PC-9 (cell line): ENCODE results near the gene SLC5A9. TPM values are rescaled to one million over a fixed set of nuclear protein-coding genes. Genes with fewer than 3 reads are reported as not detected.

Experiments
- BruUV-seq: library from RNA; stranded (reverse); fragments of 400-500 nt; replicated peaks from 2 replicates; lab custom pipeline; 2021; lab: Mats Ljungman, UMichigan
- CTCF ChIA-PET: fragments of 300-600 bp; sonication (Branson Sonifier 250); formaldehyde crosslinking; loops from one replicate; lab custom pipeline; 2022; ENCODE audit warnings: antibody characterized with exemption; lab: Charles Lee
- POLR2A ChIA-PET: fragments of 300-600 bp; sonication (Branson Sonifier 250); formaldehyde crosslinking; loops from one replicate; lab custom pipeline; 2022; ENCODE audit warnings: antibody characterized with exemption; ENCODE audit not compliant: unreplicated experiment; lab: Charles Lee
- DNase-seq, 2 experiments: peaks; one replicate each; pipeline versions ENCODE4 v3.0.0 to v3.0.0-alpha.2; 2015 to 2022; ENCODE audit warnings: mixed read lengths in 1 of 2
- H2AFZ ChIP-seq: fragments of 200-600 bp; sonication (generic); 2 replicates; pipeline ENCODE4 v1.8.1; 2017; ENCODE audit warnings: antibody characterized with exemption
- H3F3A ChIP-seq: fragments of 200-600 bp; sonication (generic); 2 replicates; pipeline ENCODE4 v1.8.1; 2017; ENCODE audit warnings: antibody characterized with exemption, mild to moderate bottlenecking, low read depth; ENCODE audit not compliant: insufficient read depth
- H3K27ac ChIP-seq: fragments of 200-600 bp; sonication (generic); 2 replicates; pipeline ENCODE4 v1.6.1; 2016; ENCODE audit warnings: mixed run types
- H3K27me3 ChIP-seq: fragments of 200-600 bp; sonication (generic); 2 replicates; pipeline ENCODE4 v1.6.1; 2016; ENCODE audit warnings: low read depth, mixed run types; ENCODE audit not compliant: insufficient read depth
- H3K36me3 ChIP-seq: fragments of 200-600 bp; sonication (generic); 2 replicates; pipeline ENCODE4 v1.6.1; 2016; ENCODE audit warnings: low read depth, mixed run types
- H3K4me1 ChIP-seq: fragments of 200-600 bp; sonication (generic); replicated peaks from 2 replicates; pipeline ENCODE4 v1.6.1; 2016; ENCODE audit warnings: mixed run types; ENCODE audit not compliant: insufficient read depth
- H3K4me2 ChIP-seq: fragments of 200-600 bp; sonication (generic); 2 replicates; pipeline ENCODE4 v1.6.1; 2017; ENCODE audit warnings: mixed run types
- H3K4me3 ChIP-seq: fragments of 200-600 bp; sonication (generic); 2 replicates; pipeline ENCODE4 v1.6.1; 2016; ENCODE audit warnings: mixed run types
- H3K79me2 ChIP-seq: fragments of 200-600 bp; sonication (generic); 2 replicates; pipeline ENCODE4 v1.6.1; 2017; ENCODE audit warnings: low read depth, mixed run types
- H3K9me2 ChIP-seq: fragments of 200-600 bp; sonication (generic); 2 replicates; pipeline ENCODE4 v1.8.1; 2017; ENCODE audit warnings: mild to moderate bottlenecking; ENCODE audit not compliant: insufficient read depth
- H3K9me3 ChIP-seq: fragments of 200-600 bp; sonication (generic); 2 replicates; pipeline ENCODE4 v1.8.1; 2016; ENCODE audit warnings: low read depth; ENCODE audit not compliant: insufficient read depth
- H4K20me1 ChIP-seq: fragments of 200-600 bp; sonication (generic); 2 replicates; pipeline ENCODE4 v1.8.1; 2017; ENCODE audit not compliant: insufficient read depth
- CTCF ChIP-seq: fragments of 200-600 bp; sonication (generic); conservative IDR thresholded peaks from 2 replicates; pipeline ENCODE4 v1.6.1; 2017; ENCODE audit warnings: mixed run types, antibody characterized with exemption, mild to moderate bottlenecking, moderate library complexity
- EZH2 ChIP-seq: fragments of 200-600 bp; sonication (generic); IDR thresholded peaks from 2 replicates; pipeline ENCODE4 v1.8.0; 2017; ENCODE audit warnings: antibody characterized with exemption, low read depth
- intact Hi-C: fragments of 100-400 bp; cut with micrococcal nuclease; formaldehyde crosslinking; loops from one replicate; pipeline ENCODE4 v1.10.0; 2022; ENCODE audit not compliant: unreplicated experiment
- total RNA-seq: library from RNA; stranded (reverse); gene quantifications from 2 replicates; pipeline ENCODE4 v1.2.3, GENCODE V29; 2021

SLC5A9 gene
- total RNA-seq, 1 experiment from 2014 or later, result not detected

GRCh38 chr1:48251821-48252220 lies 29.3 kb downstream of the SLC5A9 start:
- no peaks in the 10 kb centered on the region for H3K79me2 ChIP-seq
- ChIA-PET CTCF (no interaction called here), POLR2A (no interaction called here)
- H3K27ac ChIP-seq, result no peak overlapping the region
- H3K9me3 ChIP-seq, result no peaks in the 10 kb centered on the region
- no peak for DNase-seq
- intact Hi-C loops, result no loop called here
- TF ChIP-seq CTCF, result no peak
- no peak for TF ChIP-seq EZH2
- no TSS peak for BruUV-seq
- no peaks in the 10 kb centered on the region for H3K9me2 ChIP-seq
- no peaks in the 10 kb centered on the region for H4K20me1 ChIP-seq
- no peak overlapping the region for H3K4me3 ChIP-seq
- H3F3A ChIP-seq, result no peaks in the 10 kb centered on the region
- no peak overlapping the region for H2AFZ ChIP-seq
- no peaks in the 10 kb centered on the region for H3K4me1 ChIP-seq
- H3K36me3 ChIP-seq, result no peaks in the 10 kb centered on the region
- no peak overlapping the region for H3K4me2 ChIP-seq
- no peaks in the 10 kb centered on the region for H3K27me3 ChIP-seq

- no peaks in the 10 kb centered on the region for H3K4me1 ChIP-seq
- POLR2A ChIA-PET, result no interaction called here
- no peak overlapping the region for H3K4me3 ChIP-seq
- no peaks in the 10 kb centered on the region for H3K27me3 ChIP-seq
- H3K79me2 ChIP-seq, result no peaks in the 10 kb centered on the region
- H3F3A ChIP-seq, result no peaks in the 10 kb centered on the region
- TF ChIP-seq CTCF, result no peak
- TF ChIP-seq EZH2, result no peak
- no peak overlapping the region for H3K4me2 ChIP-seq
- H3K9me3 ChIP-seq, result no peaks in the 10 kb centered on the region
- CTCF ChIA-PET, result no interaction called here
- BruUV-seq, result no TSS peak
- no peaks in the 10 kb centered on the region for H3K36me3 ChIP-seq
- no peak for DNase-seq
- intact Hi-C loops, result no loop called here
- H4K20me1 ChIP-seq, result no peaks in the 10 kb centered on the region
- H2AFZ ChIP-seq, result no peak overlapping the region
- no peak overlapping the region for H3K27ac ChIP-seq
- no peaks in the 10 kb centered on the region for H3K9me2 ChIP-seq
Observed at GRCh38 chr1:48254254-48254653, 31.7 kb downstream of the SLC5A9 start.

- no peak for TF ChIP-seq EZH2
- no peak for TF ChIP-seq CTCF
- Histone ChIP-seq H4K20me1 (no peaks in the 10 kb centered on the region), H3K36me3 (no peaks in the 10 kb centered on the region), H3K9me3 (no peaks in the 10 kb centered on the region), H3F3A (no peaks in the 10 kb centered on the region), H3K79me2 (no peaks in the 10 kb centered on the region), H2AFZ (no peak overlapping the region), H3K27me3 (no peaks in the 10 kb centered on the region), H3K27ac (no peak overlapping the region), H3K4me2 (no peak overlapping the region), H3K4me3 (no peak overlapping the region), H3K9me2 (no peaks in the 10 kb centered on the region), H3K4me1 (no peaks in the 10 kb centered on the region)
- POLR2A ChIA-PET, result no interaction called here
- CTCF ChIA-PET, result no interaction called here
- intact Hi-C loops, result no loop called here
- no peak for DNase-seq
- no TSS peak for BruUV-seq
Observed at GRCh38 chr1:48258106-48258505, 35.6 kb downstream of the SLC5A9 start.
